A204.1 (cell line): ENCODE data around the gene TMEM26.

Experiments
- FAIRE-seq: peaks from 2 replicates; lab custom pipeline; 2012; peaks lifted over from hg19 to GRCh38; lab: Jason Lieb, UNC

The TMEM26 gene

DNA sequence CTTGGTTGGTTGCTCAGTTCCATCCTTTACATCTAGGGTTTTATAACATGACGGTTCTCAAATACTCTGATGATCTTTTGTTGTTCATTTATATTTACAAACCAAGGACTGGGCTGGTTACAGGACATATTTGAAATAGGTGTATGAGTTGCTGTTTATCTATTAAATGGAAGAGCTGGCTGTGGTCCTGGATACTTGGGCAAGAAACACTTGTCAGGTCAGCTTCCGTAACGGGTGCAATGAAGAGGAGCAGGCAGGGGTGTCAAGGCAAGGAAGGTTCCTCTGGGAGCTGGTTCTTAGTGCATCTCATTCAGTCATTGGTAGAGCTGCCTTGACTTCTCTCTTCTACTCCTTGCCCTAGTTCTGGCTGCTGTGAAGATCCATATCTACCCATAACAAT is 4.8 kb upstream of the TMEM26 start:
- FAIRE-seq, result no peak

DNA sequence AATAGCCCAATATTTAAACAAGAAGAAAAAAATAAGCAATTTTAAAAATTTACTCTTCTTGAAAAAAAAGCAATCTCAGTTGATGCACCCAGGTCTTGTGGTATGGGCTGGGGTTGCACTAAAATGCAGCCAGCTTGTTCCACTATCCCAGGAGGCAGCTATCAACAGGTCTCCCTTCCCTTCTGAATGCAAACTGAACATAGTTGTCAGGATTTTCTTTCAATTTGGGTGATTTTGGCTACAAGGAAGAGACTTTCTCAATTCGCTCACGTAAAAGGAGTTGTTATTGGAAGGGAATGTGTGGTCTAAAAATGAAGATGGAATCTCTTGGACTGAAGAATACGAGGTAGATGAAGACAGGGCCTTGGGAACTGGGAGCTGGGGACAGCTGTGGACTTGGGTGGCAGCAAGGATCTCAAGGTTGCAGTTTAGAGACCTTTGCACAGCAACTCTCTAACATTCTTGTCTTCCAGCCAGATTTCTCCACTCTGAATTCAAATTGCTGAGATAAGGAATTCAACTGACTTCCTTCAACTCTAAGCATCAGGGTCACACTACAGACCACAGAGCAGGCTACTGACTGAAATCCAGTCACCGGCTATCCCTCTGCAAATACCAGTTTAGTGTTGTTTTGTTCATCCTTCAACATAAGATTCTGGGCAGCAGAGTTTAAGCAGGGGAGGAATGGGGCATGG is 3.1 kb upstream of the TMEM26 start:
- FAIRE-seq, result no peak

- no peak for FAIRE-seq
Measured at GRCh38 chr10:61455656-61456055, 2.5 kb upstream of the TMEM26 start.

GRCh38 chr10:61454541-61454940 is 1.4 kb upstream of the TMEM26 start:
- FAIRE-seq, result no peak

DNA sequence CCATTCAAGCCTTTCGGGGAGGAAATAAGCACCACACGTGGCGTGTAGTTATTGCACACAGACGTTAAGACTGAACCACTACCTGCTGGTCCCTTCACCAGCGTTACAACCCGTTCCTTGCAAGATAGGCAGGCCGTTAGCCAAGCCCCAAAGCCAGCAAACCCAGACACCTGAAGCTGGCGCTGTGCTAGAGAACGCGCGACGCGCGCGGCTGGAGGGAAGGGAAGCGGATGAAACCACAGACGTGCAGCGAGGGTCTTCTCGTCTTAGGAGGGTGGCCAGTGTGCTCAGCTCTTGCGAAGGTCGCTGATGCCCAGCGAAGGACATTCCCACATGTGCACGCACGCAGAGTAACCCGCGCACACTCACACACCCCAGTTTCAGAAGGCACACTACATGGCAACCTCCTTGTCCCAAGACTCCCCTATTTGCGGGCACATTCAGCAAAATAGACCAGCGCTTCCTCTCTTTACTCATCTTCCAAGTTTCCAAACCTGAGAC is 980 bp downstream of the TMEM26 start:
- no peak for FAIRE-seq

DNA sequence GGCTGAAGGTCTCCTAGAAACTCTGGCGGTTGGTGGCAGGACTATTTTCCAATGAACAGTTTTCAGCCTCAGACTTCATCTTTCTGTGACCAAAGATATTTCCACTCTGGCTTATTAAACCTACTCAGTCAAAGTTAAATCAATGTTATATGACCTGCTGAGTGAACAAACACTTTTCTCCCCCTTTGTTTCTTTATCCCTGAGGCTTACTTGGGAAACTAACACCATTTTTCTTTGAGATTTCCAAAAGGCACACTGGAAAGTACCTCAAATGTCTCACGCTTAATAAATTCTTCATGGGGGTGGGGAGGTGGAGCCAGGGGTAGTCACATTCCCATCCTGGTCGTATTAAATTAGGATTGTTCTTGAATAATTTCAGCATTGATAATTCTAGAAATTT is 1.8 kb downstream of the TMEM26 start:
- FAIRE-seq, result no peak

- FAIRE-seq, result no peak
Measured at GRCh38 chr10:61448841-61449600, 4.2 kb downstream of the TMEM26 start.

GRCh38 chr10:61448091-61448490 is 5.1 kb downstream of the TMEM26 start:
- FAIRE-seq, result no peak

DNA sequence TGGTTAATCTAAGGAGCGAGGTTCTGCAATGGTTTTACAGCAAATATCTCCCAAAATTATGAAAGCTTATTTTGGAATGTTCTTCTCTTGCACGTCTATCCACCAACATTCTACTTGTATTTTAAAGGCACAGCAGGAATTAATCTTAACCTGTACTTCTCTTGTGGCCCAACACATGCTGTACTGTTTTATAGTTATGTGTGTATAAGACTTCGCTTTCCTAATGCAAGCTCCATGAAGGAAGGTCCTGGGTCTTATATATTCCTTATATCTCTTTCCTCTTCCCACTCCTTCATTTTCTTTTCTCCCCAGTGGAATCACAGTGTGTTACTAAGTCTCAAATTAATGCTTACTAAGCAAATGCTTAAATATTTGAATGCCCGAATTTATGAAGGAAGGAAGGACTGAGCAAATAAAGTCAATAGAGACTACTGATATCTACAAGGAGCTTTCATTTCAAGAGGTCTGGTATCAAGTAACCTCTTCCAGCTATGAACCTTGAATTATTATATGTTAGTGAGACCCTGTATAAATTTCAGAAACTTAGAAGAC is 14.0 kb downstream of the TMEM26 start:
- no peak for FAIRE-seq

DNA sequence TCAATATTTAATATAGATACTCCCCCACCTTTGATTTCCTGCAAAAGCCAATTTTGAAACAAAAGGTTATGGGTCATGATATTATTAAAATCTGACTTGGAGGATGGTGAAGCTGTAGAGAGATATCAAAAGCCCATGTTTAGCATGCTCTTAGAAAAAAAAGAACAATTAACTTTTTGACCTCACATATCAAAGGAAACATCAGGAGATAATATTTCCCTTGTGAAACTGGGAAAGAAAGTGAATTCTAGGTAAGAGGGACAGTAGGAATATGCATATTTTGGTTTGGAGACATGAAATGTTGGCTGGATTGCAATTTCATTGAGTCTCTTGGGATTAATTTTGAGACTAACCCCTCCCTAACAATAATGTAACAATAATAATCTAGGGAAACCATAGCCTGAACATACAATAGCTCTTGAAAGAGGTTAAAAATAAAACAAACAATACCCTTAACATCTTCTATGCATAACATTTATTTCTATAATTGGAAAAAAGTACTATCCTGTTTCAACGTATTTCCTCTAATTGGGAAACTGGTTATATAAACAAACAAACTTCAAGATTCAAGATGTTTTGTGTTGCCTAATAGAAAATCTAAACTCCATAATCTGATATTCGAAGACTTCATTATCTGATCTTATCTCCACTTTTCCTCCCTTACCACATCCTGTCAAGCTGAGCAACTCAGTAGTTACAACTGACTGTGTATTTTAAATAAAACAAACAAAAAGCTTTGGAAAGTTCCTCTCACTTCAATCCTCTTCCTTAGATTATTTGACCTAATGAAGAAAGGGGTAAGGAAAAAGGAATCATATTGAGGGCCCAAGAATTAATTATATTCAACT is 14.8 kb downstream of the TMEM26 start:
- FAIRE-seq, result no peak

- peak; percentile 53 for FAIRE-seq
Measured at GRCh38 chr10:61423178-61423577, 30.0 kb downstream of the TMEM26 start.

DNA sequence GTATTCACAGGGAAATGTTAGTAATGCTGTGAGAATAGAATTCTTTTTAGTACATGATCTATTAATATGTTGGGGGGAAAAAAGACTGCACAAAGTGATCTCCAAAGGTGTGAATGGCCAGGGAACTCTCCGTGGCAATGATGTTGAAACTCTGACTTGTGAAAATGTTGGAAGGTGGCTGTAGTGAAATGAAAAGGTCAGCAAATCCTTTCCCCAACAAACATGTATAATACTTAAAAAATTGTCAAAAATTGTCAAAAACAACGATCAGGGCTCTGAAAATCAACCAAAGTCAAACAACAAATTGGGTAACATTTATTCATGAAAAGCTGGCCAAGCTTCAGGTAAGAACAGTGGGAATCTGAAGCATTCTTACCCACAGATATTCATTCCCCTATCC is 35.5 kb downstream of the TMEM26 start:
- FAIRE-seq, result no peak

- no peak for FAIRE-seq
Measured at GRCh38 chr10:61415824-61416223, 37.4 kb downstream of the TMEM26 start.

DNA sequence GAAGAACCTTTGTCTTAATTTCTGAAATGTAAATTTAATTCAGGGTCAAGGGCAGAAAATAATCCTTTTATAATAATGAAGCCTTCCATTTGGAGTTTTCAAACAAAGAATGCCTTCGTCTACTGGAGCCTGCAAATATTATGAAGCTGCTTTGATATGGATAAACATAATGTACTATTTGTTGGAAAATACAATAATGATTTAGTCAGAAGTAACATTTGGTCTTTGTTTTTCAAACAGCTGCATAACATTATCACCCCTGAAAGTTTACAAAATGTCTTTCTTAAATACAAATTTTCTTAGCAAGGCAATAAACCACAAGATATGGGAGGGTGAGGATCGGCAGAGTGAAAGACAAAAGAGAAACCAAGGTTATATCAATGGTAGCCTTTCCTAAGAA is 41.5 kb downstream of the TMEM26 start:
- no peak for FAIRE-seq

GRCh38 chr10:61410353-61411070 is 42.7 kb downstream of the TMEM26 start:
- no peak for FAIRE-seq

- no peak for FAIRE-seq
Measured at GRCh38 chr10:61409157-61409556, 44.0 kb downstream of the TMEM26 start.

- no peak for FAIRE-seq
Measured at GRCh38 chr10:61408105-61408504, 45.1 kb downstream of the TMEM26 start.

- no peak for FAIRE-seq
Measured at GRCh38 chr10:61406736-61407135, 46.4 kb downstream of the TMEM26 start.

DNA sequence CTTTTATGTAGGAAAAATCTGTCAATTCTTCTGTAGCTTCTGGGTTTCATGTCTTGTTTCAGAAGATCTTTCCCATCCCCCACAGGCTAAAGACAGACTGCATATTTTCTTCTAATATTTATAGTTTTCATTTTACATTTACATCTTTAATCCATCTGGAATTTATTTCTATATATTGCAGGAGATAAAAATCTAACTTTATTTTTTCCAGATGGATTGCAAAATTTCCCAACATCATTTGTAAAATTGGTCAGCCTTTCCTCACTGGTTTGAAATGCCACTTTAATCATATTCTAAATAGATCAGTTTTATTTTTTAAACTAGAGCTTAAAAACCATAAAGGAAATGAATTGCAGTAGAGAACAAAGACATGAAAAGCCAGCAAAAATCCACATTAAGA is 46.9 kb downstream of the TMEM26 start:
- no peak for FAIRE-seq

DNA sequence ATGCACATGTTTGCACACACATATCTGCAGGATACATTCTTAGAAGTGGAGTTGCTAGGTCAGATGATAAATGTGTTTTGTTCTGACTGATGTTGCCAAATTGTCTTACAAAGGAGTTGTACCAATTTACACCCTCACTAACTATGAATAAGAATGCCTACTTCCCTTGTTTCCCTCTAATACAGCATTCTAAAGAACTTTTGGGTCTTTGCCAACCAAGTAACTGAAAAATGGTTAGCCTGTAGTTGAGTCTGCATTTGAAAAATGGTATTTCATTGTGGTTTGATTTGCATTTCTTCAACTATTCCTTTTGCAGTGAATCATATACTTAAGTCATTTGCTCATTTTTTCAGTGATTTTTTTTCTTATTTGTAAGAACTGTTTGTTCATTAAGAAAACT is 48.4 kb downstream of the TMEM26 start:
- FAIRE-seq, result no peak

- no peak for FAIRE-seq
Measured at GRCh38 chr10:61400524-61400923, 52.7 kb downstream of the TMEM26 start.

DNA sequence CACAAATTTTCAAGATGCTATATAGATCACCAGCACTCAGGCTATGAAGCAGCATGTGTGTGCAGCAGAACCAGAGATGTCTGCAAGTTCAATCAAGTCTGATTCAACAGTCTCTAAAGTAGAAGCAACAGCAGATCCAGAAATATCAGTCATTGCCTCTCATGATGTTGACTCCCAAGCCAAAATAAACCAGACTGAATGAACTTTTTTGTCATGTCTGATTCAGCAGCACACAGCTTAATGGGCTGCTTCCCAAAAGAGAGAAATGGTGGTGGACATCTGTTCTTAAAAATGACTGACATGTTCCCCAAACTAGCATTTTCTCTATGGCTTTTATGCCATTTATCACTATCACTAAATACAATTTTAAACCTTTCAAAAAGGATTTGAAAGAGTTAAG is 53.8 kb downstream of the TMEM26 start:
- FAIRE-seq, result no peak
